VCaP (cell line): ENCODE results near the gene PIGC.

Experiments used
- H3K27ac ChIP-seq: fragments of 450-650 bp; 2 replicates; pipeline ENCODE4 v1.5.1; 2017
- CTCF ChIP-seq: fragments of 450-650 bp; conservative IDR thresholded peaks from 2 replicates; pipeline ENCODE4 v1.5.1; 2017; ENCODE audit warnings: mild to moderate bottlenecking, moderate library complexity

PIGC gene

GRCh38 chr1:172398970-172399755, 44.7 kb downstream of the PIGC start:
- TF ChIP-seq CTCF: peak; percentile 80
- peak overlapping the region; percentile 49; the same call in 1 of the 2 replicates for H3K27ac ChIP-seq

- no peak for TF ChIP-seq CTCF
- H3K27ac ChIP-seq: 0 out of 2 replicates have a peak overlapping the region, but pooled peaks have one; percentile 49
Measured at GRCh38 chr1:172398193-172398592, 45.7 kb downstream of the PIGC start.

GRCh38 chr1:172397633-172398032, 46.2 kb downstream of the PIGC start:
- no peak overlapping the region for H3K27ac ChIP-seq
- TF ChIP-seq CTCF: no peak

GRCh38 chr1:172397221-172397620, 46.6 kb downstream of the PIGC start:
- no peak for TF ChIP-seq CTCF
- H3K27ac ChIP-seq: no peak overlapping the region

GRCh38 chr1:172395576-172395975, 48.3 kb downstream of the PIGC start:
- no peak for TF ChIP-seq CTCF
- H3K27ac ChIP-seq: no peak overlapping the region

- TF ChIP-seq CTCF: no peak
- H3K27ac ChIP-seq: no peak overlapping the region
Measured at GRCh38 chr1:172394811-172395210, 49.1 kb downstream of the PIGC start.

- TF ChIP-seq CTCF: no peak
Measured at GRCh38 chr1:172394141-172394751, 49.6 kb downstream of the PIGC start.

More at GRCh38 chr1:172394141-172394751, 49.6 kb downstream of the PIGC start:
- H3K27ac ChIP-seq: no peak overlapping the region
